ENCODE results near the gene TPX2.

TPX2 gene

GRCh38 chr20:31738729-31739549, at the start of gene TPX2:
Gene TPX2 (plus strand): TSS chr20:31739290. CDS start chr20:31757477, 18,187 bp downstream.
- no peak for TF ChIP-seq ZNF274 (IDR thresholded peaks at IDR 0.05; ENCODE audit: low read depth, low read length)
- H3K4me3 ChIP-seq (ENCODE audit: low read length), result peak within 1 kb of the TSS; percentile 92

- no peak for TF ChIP-seq ZNF274 (IDR thresholded peaks at IDR 0.05; ENCODE audit: low read depth, low read length)
- H3K4me3 ChIP-seq (ENCODE audit: low read length), result no peak overlapping the region
Observed at GRCh38 chr20:31690124-31690666, 48.9 kb upstream of the TPX2 start.

- TF ChIP-seq ZNF274 (IDR thresholded peaks at IDR 0.05; ENCODE audit: low read depth, low read length), result no peak
- no peak overlapping the region for H3K4me3 ChIP-seq (ENCODE audit: low read length)
Observed at GRCh38 chr20:31691646-31692275, 47.3 kb upstream of the TPX2 start.

GRCh38 chr20:31693402-31693801, 45.7 kb upstream of the TPX2 start:
- H3K4me3 ChIP-seq (ENCODE audit: low read length), result no peak overlapping the region
- TF ChIP-seq ZNF274 (IDR thresholded peaks at IDR 0.05; ENCODE audit: low read depth, low read length), result no peak

GRCh38 chr20:31693987-31694661, 45.0 kb upstream of the TPX2 start:
- no peak overlapping the region for H3K4me3 ChIP-seq (ENCODE audit: low read length)
- no peak for TF ChIP-seq ZNF274 (IDR thresholded peaks at IDR 0.05; ENCODE audit: low read depth, low read length)

GRCh38 chr20:31694842-31695593, 44.1 kb upstream of the TPX2 start:
- H3K4me3 ChIP-seq (ENCODE audit: low read length), result no peak overlapping the region
- TF ChIP-seq ZNF274 (IDR thresholded peaks at IDR 0.05; ENCODE audit: low read depth, low read length), result no peak

- no peak overlapping the region for H3K4me3 ChIP-seq (ENCODE audit: low read length)
- no peak for TF ChIP-seq ZNF274 (IDR thresholded peaks at IDR 0.05; ENCODE audit: low read depth, low read length)
Observed at GRCh38 chr20:31695849-31696804, 43.0 kb upstream of the TPX2 start.

- no peak overlapping the region for H3K4me3 ChIP-seq (ENCODE audit: low read length)
- TF ChIP-seq ZNF274 (IDR thresholded peaks at IDR 0.05; ENCODE audit: low read depth, low read length), result no peak
Observed at GRCh38 chr20:31698243-31698802, 40.8 kb upstream of the TPX2 start.

GRCh38 chr20:31698803-31699718, 40.0 kb upstream of the TPX2 start:
- no peak for TF ChIP-seq ZNF274 (IDR thresholded peaks at IDR 0.05; ENCODE audit: low read depth, low read length)
- H3K4me3 ChIP-seq (ENCODE audit: low read length), result no peak overlapping the region; the same call in 1 of the 2 replicates

- no peak for TF ChIP-seq ZNF274 (IDR thresholded peaks at IDR 0.05; ENCODE audit: low read depth, low read length)
- no peak overlapping the region for H3K4me3 ChIP-seq (ENCODE audit: low read length)
Observed at GRCh38 chr20:31699801-31700728, 39.0 kb upstream of the TPX2 start.
